Activated CD4-positive, alpha-beta T cell treated with anti-CD3 and anti-CD28 coated beads, Interleukin-2, amount 10 ng/mL, durations not matched to agents 7 days and 5 days (primary cell): ENCODE data around the gene IGF1R. TPM values are rescaled to one million over a fixed set of nuclear protein-coding genes. Genes with fewer than 3 reads are reported as not detected.

Experiments
- CTCF ChIA-PET: fragments of 350-600 bp; sonication (Branson Sonifier 250); formaldehyde crosslinking; loops from one replicate; lab custom pipeline; 2021; ENCODE audit warnings: antibody characterized with exemption; lab: Charles Lee
- POLR2A ChIA-PET: fragments of 350-600 bp; sonication (Branson Sonifier 250); formaldehyde crosslinking; loops from one replicate; lab custom pipeline; 2021; ENCODE audit warnings: antibody characterized with exemption; lab: Charles Lee
- DNase-seq: peaks from one replicate; pipeline ENCODE4 v3.0.0-alpha.2; 2020
- H3K27ac Mint-ChIP-seq: one replicate; pipeline ENCODE4 v1.8.0; 2021; ENCODE audit warnings: mild to moderate bottlenecking, moderate library complexity, mixed read lengths
- H3K27me3 Mint-ChIP-seq: one replicate; pipeline ENCODE4 v1.8.0; 2021; ENCODE audit warnings: mixed read lengths
- H3K36me3 Mint-ChIP-seq: one replicate; pipeline ENCODE4 v1.8.0; 2021; ENCODE audit warnings: low read depth, mixed read lengths
- H3K4me1 Mint-ChIP-seq: one replicate; pipeline ENCODE4 v1.8.0; 2021; ENCODE audit warnings: mixed read lengths
- H3K4me3 Mint-ChIP-seq: one replicate; pipeline ENCODE4 v1.8.0; 2021; ENCODE audit warnings: mild to moderate bottlenecking, moderate library complexity, mixed read lengths
- H3K9me3 Mint-ChIP-seq: one replicate; pipeline ENCODE4 v1.8.0; 2021; ENCODE audit warnings: mixed read lengths
- total RNA-seq, 2 experiments: library from RNA; stranded (reverse); gene quantifications; one replicate each; pipeline ENCODE4 v1.2.3, GENCODE V29; 2021

The IGF1R gene
- total RNA-seq, 2 experiments from 2014 or later = 18.8 to 24.8 TPM

GRCh38 chr15:98977441-98977840 lies 329.1 kb downstream of the IGF1R start:
- Mint-ChIP-seq H3K27me3 (no peaks in the 10 kb centered on the region), H3K27ac (no peak overlapping the region), H3K4me3 (no peak overlapping the region), H3K4me1 (no peaks in the 10 kb centered on the region), H3K36me3 (no peaks in the 10 kb centered on the region), H3K9me3 (no peaks in the 10 kb centered on the region)
- no peak for DNase-seq
- POLR2A ChIA-PET = no interaction called here
- CTCF ChIA-PET = no interaction called here

- ChIA-PET POLR2A (no interaction called here), CTCF (no interaction called here)
- Mint-ChIP-seq H3K27me3 (no peaks in the 10 kb centered on the region), H3K9me3 (no peaks in the 10 kb centered on the region), H3K4me3 (no peak overlapping the region), H3K27ac (no peak overlapping the region), H3K4me1 (no peaks in the 10 kb centered on the region), H3K36me3 (no peaks in the 10 kb centered on the region)
- DNase-seq = no peak
These were observed 329.8 kb downstream of the IGF1R start for GRCh38 chr15:98978153-98978552.

GRCh38 chr15:98980899-98981228 lies 332.5 kb downstream of the IGF1R start:
- Mint-ChIP-seq H3K27me3 (no peaks in the 10 kb centered on the region), H3K4me3 (no peak overlapping the region), H3K36me3 (no peaks in the 10 kb centered on the region), H3K4me1 (no peaks in the 10 kb centered on the region), H3K9me3 (peaks cover 2% of the 10 kb centered on the region), H3K27ac (no peak overlapping the region)
- CTCF ChIA-PET = no interaction called here
- POLR2A ChIA-PET = no interaction called here
- no peak for DNase-seq

- Mint-ChIP-seq H3K36me3 (peaks cover 4% of the 10 kb centered on the region), H3K27me3 (no peaks in the 10 kb centered on the region), H3K27ac (no peak overlapping the region), H3K4me3 (no peak overlapping the region), H3K9me3 (peaks cover 11% of the 10 kb centered on the region), H3K4me1 (no peaks in the 10 kb centered on the region)
- DNase-seq = no peak
- POLR2A ChIA-PET = no interaction called here
- CTCF ChIA-PET = interaction anchor here (0.7 kb wide), 1 partner anchor 29 kb away, joined by 4 read pairs; no protein-coding TSS in a partner anchor
These were observed 333.7 kb downstream of the IGF1R start for GRCh38 chr15:98981851-98982722.

- H3K4me1 Mint-ChIP-seq = no peaks in the 10 kb centered on the region
- no peak overlapping the region for H3K27ac Mint-ChIP-seq
- H3K9me3 Mint-ChIP-seq = peaks cover 11% of the 10 kb centered on the region
- H3K4me3 Mint-ChIP-seq = no peak overlapping the region
- POLR2A ChIA-PET = no interaction called here
- no peaks in the 10 kb centered on the region for H3K27me3 Mint-ChIP-seq
- H3K36me3 Mint-ChIP-seq = peaks cover 4% of the 10 kb centered on the region
- no peak for DNase-seq
- CTCF ChIA-PET = interaction anchor here (0.6 kb wide), 1 partner anchor 88 kb away, joined by 4 read pairs; no protein-coding TSS in a partner anchor
These were observed 335.0 kb downstream of the IGF1R start for GRCh38 chr15:98983334-98983733.

GRCh38 chr15:98986281-98986680 lies 337.9 kb downstream of the IGF1R start:
- Mint-ChIP-seq H3K36me3 (peaks cover 4% of the 10 kb centered on the region), H3K27ac (no peak overlapping the region), H3K4me1 (no peaks in the 10 kb centered on the region), H3K4me3 (no peak overlapping the region), H3K9me3 (peaks cover 11% of the 10 kb centered on the region), H3K27me3 (peaks cover 14% of the 10 kb centered on the region)
- CTCF ChIA-PET = no interaction called here
- no peak for DNase-seq
- POLR2A ChIA-PET = no interaction called here

- Mint-ChIP-seq H3K4me1 (no peaks in the 10 kb centered on the region), H3K27ac (no peak overlapping the region), H3K9me3 (peaks cover 11% of the 10 kb centered on the region), H3K27me3 (peaks cover 18% of the 10 kb centered on the region), H3K4me3 (no peak overlapping the region), H3K36me3 (no peaks in the 10 kb centered on the region)
- DNase-seq = no peak
- ChIA-PET POLR2A (no interaction called here), CTCF (no interaction called here)
These were observed 346.6 kb downstream of the IGF1R start for GRCh38 chr15:98994892-98995291.

GRCh38 chr15:98996169-98996568 lies 347.8 kb downstream of the IGF1R start:
- ChIA-PET CTCF (no interaction called here), POLR2A (no interaction called here)
- peaks cover 11% of the 10 kb centered on the region for H3K9me3 Mint-ChIP-seq
- no peak overlapping the region for H3K27ac Mint-ChIP-seq
- no peaks in the 10 kb centered on the region for H3K4me1 Mint-ChIP-seq
- no peaks in the 10 kb centered on the region for H3K36me3 Mint-ChIP-seq
- no peak overlapping the region for H3K4me3 Mint-ChIP-seq
- H3K27me3 Mint-ChIP-seq = peaks cover 7% of the 10 kb centered on the region
- no peak for DNase-seq

- H3K4me3 Mint-ChIP-seq = no peak overlapping the region
These were observed 348.3 kb downstream of the IGF1R start for GRCh38 chr15:98996624-98997023.

GRCh38 chr15:98997312-98997711 lies 349.0 kb downstream of the IGF1R start:
- ChIA-PET POLR2A (no interaction called here), CTCF (no interaction called here)
- DNase-seq = no peak
- no peak overlapping the region for H3K4me3 Mint-ChIP-seq
- H3K9me3 Mint-ChIP-seq = peaks cover 11% of the 10 kb centered on the region
- peaks cover 3% of the 10 kb centered on the region for H3K27me3 Mint-ChIP-seq
- no peaks in the 10 kb centered on the region for H3K36me3 Mint-ChIP-seq
- H3K4me1 Mint-ChIP-seq = peaks cover 4% of the 10 kb centered on the region
- H3K27ac Mint-ChIP-seq = no peak overlapping the region

More at GRCh38 chr15:98996624-98997023, 348.3 kb downstream of the IGF1R start:
- peaks cover 11% of the 10 kb centered on the region for H3K9me3 Mint-ChIP-seq
- ChIA-PET CTCF (no interaction called here), POLR2A (no interaction called here)
- H3K27me3 Mint-ChIP-seq = peaks cover 6% of the 10 kb centered on the region
- no peak overlapping the region for H3K27ac Mint-ChIP-seq
- no peaks in the 10 kb centered on the region for H3K36me3 Mint-ChIP-seq
- DNase-seq = no peak
- H3K4me1 Mint-ChIP-seq = no peaks in the 10 kb centered on the region

- Mint-ChIP-seq H3K9me3 (peaks cover 11% of the 10 kb centered on the region), H3K4me1 (peaks cover 5% of the 10 kb centered on the region), H3K27me3 (peaks cover 3% of the 10 kb centered on the region), H3K27ac (no peak overlapping the region), H3K36me3 (no peaks in the 10 kb centered on the region), H3K4me3 (no peak overlapping the region)
- no peak for DNase-seq
- POLR2A ChIA-PET = no interaction called here
- CTCF ChIA-PET = no interaction called here
These were observed 349.4 kb downstream of the IGF1R start for GRCh38 chr15:98997755-98998154.

GRCh38 chr15:98998279-98998678 lies 349.9 kb downstream of the IGF1R start:
- DNase-seq = no peak
- Mint-ChIP-seq H3K36me3 (no peaks in the 10 kb centered on the region), H3K4me3 (no peak overlapping the region), H3K9me3 (peaks cover 11% of the 10 kb centered on the region), H3K4me1 (peaks cover 5% of the 10 kb centered on the region), H3K27ac (no peak overlapping the region), H3K27me3 (peaks cover 3% of the 10 kb centered on the region)
- CTCF ChIA-PET = no interaction called here
- POLR2A ChIA-PET = no interaction called here

GRCh38 chr15:98999233-98999632 lies 350.9 kb downstream of the IGF1R start:
- Mint-ChIP-seq H3K27ac (no peak overlapping the region), H3K9me3 (peaks cover 11% of the 10 kb centered on the region), H3K27me3 (peaks cover 3% of the 10 kb centered on the region), H3K4me3 (no peak overlapping the region), H3K4me1 (peaks cover 7% of the 10 kb centered on the region), H3K36me3 (no peaks in the 10 kb centered on the region)
- DNase-seq = no peak
- CTCF ChIA-PET = no interaction called here
- POLR2A ChIA-PET = no interaction called here

GRCh38 chr15:99002226-99002625 lies 353.9 kb downstream of the IGF1R start:
- ChIA-PET CTCF (no interaction called here), POLR2A (no interaction called here)
- Mint-ChIP-seq H3K27me3 (no peaks in the 10 kb centered on the region), H3K9me3 (peaks cover 7% of the 10 kb centered on the region), H3K27ac (no peak overlapping the region), H3K4me1 (peaks cover 7% of the 10 kb centered on the region), H3K36me3 (no peaks in the 10 kb centered on the region), H3K4me3 (no peak overlapping the region)
- DNase-seq = peak; percentile 14
